Vagina (tissue), 2 donors: ENCODE data around the gene OR5M11.

ENCODE experiments used
- POLR2A ChIP-seq, 2 donors: fragments of 450-650 bp; IDR thresholded peaks; one replicate each; pipeline ENCODE4 v1.6.1; 2017; ENCODE audit warnings: antibody characterized with exemption in 2 of 2, mild to moderate bottlenecking in 2 of 2, moderate library complexity in 2 of 2
- POLR2AphosphoS5 ChIP-seq, 2 donors: sonication (generic); formaldehyde crosslinking; IDR thresholded peaks; one replicate each; pipeline ENCODE4 v1.9.0; 2017; ENCODE audit warnings: antibody characterized with exemption in 2 of 2, mild to moderate bottlenecking in 2 of 2, low read depth in 1 of 2; ENCODE audit not compliant: insufficient read depth in 1 of 2
- TF ChIP-seq, protein P1 (sequence below), 3 experiments: fragments of 450-650 bp in 2 of 3; fragments of 200-600 bp in 1 of 3; sonication (generic) in 1 of 3; IDR thresholded peaks; one replicate each; pipeline ENCODE4 v1.5.1; 2017 to 2019; ENCODE audit warnings: antibody characterized with exemption in 3 of 3, mild to moderate bottlenecking in 2 of 3, moderate library complexity in 2 of 3

DNA sequence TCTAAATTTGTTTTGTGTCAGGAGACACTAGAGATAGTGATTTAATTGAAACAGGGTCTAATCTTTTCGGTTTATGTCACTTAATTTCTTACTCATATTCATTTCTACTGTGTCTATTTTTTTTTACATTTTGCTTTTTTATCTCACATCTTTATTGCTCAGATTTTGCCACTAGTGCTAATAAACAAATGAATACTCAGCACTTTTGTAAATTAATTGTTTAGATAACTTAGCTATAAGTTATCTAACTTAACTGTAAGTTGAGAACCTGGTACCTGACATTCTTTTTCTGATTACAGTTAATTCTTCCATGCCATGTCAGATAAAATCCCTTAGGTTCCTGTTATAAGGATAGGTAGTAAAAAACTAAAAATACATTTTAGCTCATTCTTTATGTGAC is 29.8 kb downstream of the OR5M11 start:
- TF ChIP-seq, protein P1, sequence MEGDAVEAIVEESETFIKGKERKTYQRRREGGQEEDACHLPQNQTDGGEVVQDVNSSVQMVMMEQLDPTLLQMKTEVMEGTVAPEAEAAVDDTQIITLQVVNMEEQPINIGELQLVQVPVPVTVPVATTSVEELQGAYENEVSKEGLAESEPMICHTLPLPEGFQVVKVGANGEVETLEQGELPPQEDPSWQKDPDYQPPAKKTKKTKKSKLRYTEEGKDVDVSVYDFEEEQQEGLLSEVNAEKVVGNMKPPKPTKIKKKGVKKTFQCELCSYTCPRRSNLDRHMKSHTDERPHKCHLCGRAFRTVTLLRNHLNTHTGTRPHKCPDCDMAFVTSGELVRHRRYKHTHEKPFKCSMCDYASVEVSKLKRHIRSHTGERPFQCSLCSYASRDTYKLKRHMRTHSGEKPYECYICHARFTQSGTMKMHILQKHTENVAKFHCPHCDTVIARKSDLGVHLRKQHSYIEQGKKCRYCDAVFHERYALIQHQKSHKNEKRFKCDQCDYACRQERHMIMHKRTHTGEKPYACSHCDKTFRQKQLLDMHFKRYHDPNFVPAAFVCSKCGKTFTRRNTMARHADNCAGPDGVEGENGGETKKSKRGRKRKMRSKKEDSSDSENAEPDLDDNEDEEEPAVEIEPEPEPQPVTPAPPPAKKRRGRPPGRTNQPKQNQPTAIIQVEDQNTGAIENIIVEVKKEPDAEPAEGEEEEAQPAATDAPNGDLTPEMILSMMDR (IDR thresholded peaks at IDR 0.05), result no peak
- TF ChIP-seq POLR2A (IDR thresholded peaks at IDR 0.05) (no peak), POLR2AphosphoS5 (IDR thresholded peaks at IDR 0.05; ENCODE audit: insufficient read depth in 1 of 2, low read depth in 1 of 2) (no peak)
